Keratinocyte (primary cell): Measurements from ENCODE around the gene RMND5B. TPM values are rescaled to one million over a fixed set of nuclear protein-coding genes. Genes with fewer than 3 reads are reported as not detected.

ENCODE experiments used
- DNase-seq: peaks from one replicate; pipeline ENCODE4 v3.0.0-alpha.2; 2011; ENCODE audit warnings: low read depth, missing footprints, low spot score
- FAIRE-seq: peaks from 2 replicates; lab custom pipeline; 2011; peaks lifted over from hg19 to GRCh38; lab: Jason Lieb, UNC
- H2AFZ ChIP-seq: 2 replicates; pipeline ENCODE4 v1.6.0; 2012; ENCODE audit warnings: low read length, control low read depth, inconsistent platforms; ENCODE audit not compliant: control insufficient read depth
- H3K27ac ChIP-seq: 2 replicates; pipeline ENCODE4 v1.5.1; 2011; ENCODE audit warnings: low read length; ENCODE audit not compliant: control insufficient read depth, insufficient read depth
- H3K27me3 ChIP-seq: 3 replicates; pipeline ENCODE4 v1.6.0; 2011; ENCODE audit warnings: low read length; ENCODE audit not compliant: control insufficient read depth, insufficient read depth; ENCODE audit errors: extremely low read depth
- H3K36me3 ChIP-seq, 2 experiments: 2 replicates in 1 of 2; 3 replicates in 1 of 2; pipeline ENCODE4 v1.5.1; 2011; ENCODE audit warnings: low read length in 2 of 2, mild to moderate bottlenecking in 1 of 2; ENCODE audit not compliant: control insufficient read depth in 2 of 2, insufficient read depth in 2 of 2; ENCODE audit errors: extremely low read depth in 1 of 2
- H3K4me1 ChIP-seq: 3 replicates; pipeline ENCODE4 v1.5.1; 2011; ENCODE audit warnings: low read length; ENCODE audit not compliant: control insufficient read depth, insufficient read depth; ENCODE audit errors: extremely low read depth
- H3K4me2 ChIP-seq: 3 replicates; pipeline ENCODE4 v1.6.0; 2011; ENCODE audit warnings: low read depth, low read length; ENCODE audit not compliant: control insufficient read depth, insufficient read depth; ENCODE audit errors: extremely low read depth
- H3K4me3 ChIP-seq, 3 experiments: fragments of 200-600 bp in 1 of 3; sonication (generic) in 1 of 3; 2 replicates in 2 of 3; 3 replicates in 1 of 3; pipeline ENCODE4 v1.5.1; 2011 to 2016; ENCODE audit warnings: low read length in 3 of 3, mild to moderate bottlenecking in 3 of 3, control low read depth in 2 of 3, inconsistent platforms in 1 of 3, low read depth in 1 of 3, mixed read lengths in 1 of 3, mixed run types in 1 of 3, moderate library complexity in 1 of 3; ENCODE audit not compliant: control insufficient read depth in 2 of 3, insufficient read depth in 2 of 3; ENCODE audit errors: extremely low read depth in 1 of 3
- H3K79me2 ChIP-seq: 2 replicates; pipeline ENCODE4 v1.6.0; 2012; ENCODE audit warnings: low read length; ENCODE audit not compliant: control insufficient read depth, insufficient read depth
- H3K9ac ChIP-seq: 3 replicates; pipeline ENCODE4 v1.6.0; 2011; ENCODE audit warnings: low read length; ENCODE audit not compliant: control insufficient read depth, insufficient read depth; ENCODE audit errors: extremely low read depth
- H3K9me1 ChIP-seq: 3 replicates; pipeline ENCODE4 v1.6.0; 2011; ENCODE audit warnings: low read length; ENCODE audit not compliant: control insufficient read depth, insufficient read depth; ENCODE audit errors: extremely low read depth
- H3K9me3 ChIP-seq: 2 replicates; pipeline ENCODE4 v1.5.1; 2012; ENCODE audit warnings: low read depth, low read length; ENCODE audit not compliant: control insufficient read depth
- H4K20me1 ChIP-seq: 3 replicates; pipeline ENCODE4 v1.6.0; 2011; ENCODE audit warnings: low read length; ENCODE audit not compliant: control insufficient read depth, insufficient read depth; ENCODE audit errors: extremely low read depth
- EZH2 ChIP-seq: IDR thresholded peaks from one replicate; pipeline ENCODE4 v1.6.1; 2012; ENCODE audit warnings: inconsistent platforms, mild to moderate bottlenecking, low read length, moderate library complexity
- dilution Hi-C: fragments of 300-500 bp; cut with MboI; formaldehyde crosslinking; loops from one replicate; pipeline ENCODE4 v1.7.0; 2020; ENCODE audit warnings: low sequenced_read_pairs; ENCODE audit not compliant: extremely low pct_ligation_motif_present
- polyA plus RNA-seq, 5 experiments: library from polyadenylated mRNA; depleted of rRNA in 3 of 5; stranded (reverse) in 3 of 5; stranded (forward) in 1 of 5; unstranded in 1 of 5; fragments of >200 nt; gene quantifications; 1 replicate in 1 of 5; 2 replicates in 3 of 5; 3 replicates in 1 of 5; pipeline versions ENCODE4 v1.2.1 to v1.2.3, GENCODE V29; 2011 to 2012; ENCODE audit warnings: missing spikeins in 2 of 5, low read depth in 1 of 5, low replicate concordance in 1 of 5
- TF ChIP-seq, protein P1 (sequence below), 3 experiments: IDR thresholded peaks in 1 of 3; conservative IDR thresholded peaks in 1 of 3; optimal IDR thresholded peaks in 1 of 3; 2 replicates in 2 of 3; 3 replicates in 1 of 3; pipeline versions ENCODE3 to v1.5.1; 2011; ENCODE audit warnings: low read length in 3 of 3, mild to moderate bottlenecking in 3 of 3, moderate library complexity in 2 of 3, control low read depth in 1 of 3, inconsistent platforms in 1 of 3; ENCODE audit not compliant: insufficient read depth in 2 of 3; ENCODE audit errors: extremely low read depth in 1 of 3

The RMND5B gene
- polyA plus RNA-seq, 1 donor (not counting 4 experiments of a cell fraction or from before 2014, with no cell fraction given) = 15.5 TPM

DNA sequence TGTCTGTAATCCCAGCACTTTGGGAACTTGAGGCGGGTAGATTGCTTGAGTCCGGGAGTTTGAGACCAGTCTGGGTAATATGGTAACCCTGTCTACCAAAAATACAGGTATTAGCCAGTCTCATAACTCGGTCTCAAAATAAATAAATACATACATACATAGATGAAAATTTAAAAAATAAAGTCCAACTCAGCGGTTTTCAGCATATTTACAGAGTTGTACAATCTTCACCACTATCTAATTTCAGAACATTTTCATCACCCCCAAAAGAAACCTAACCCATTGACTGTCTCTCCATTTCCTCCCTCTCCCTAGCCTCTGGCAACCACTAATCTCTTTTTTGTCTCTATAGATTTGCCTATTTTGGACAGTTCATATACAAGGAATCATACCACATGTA, 10.7 kb downstream of the RMND5B start:
- dilution Hi-C loops = no loop called here
- Histone ChIP-seq H3K4me1 (peaks cover 8% of the 10 kb centered on the region), H3K4me3 (no peak overlapping the region), H3K9ac (no peak overlapping the region), H3K36me3 (peaks cover 23 to 31% of the 10 kb centered on the region in 2 experiments), H3K9me3 (no peaks in the 10 kb centered on the region), H3K79me2 (no peaks in the 10 kb centered on the region), H3K27me3 (no peaks in the 10 kb centered on the region), H2AFZ (no peak overlapping the region), H3K9me1 (no peaks in the 10 kb centered on the region), H3K27ac (no peak overlapping the region), H4K20me1 (peaks cover 8% of the 10 kb centered on the region), H3K4me2 (no peak overlapping the region)
- DNase-seq (no peak), FAIRE-seq (no peak)
- no peak for TF ChIP-seq EZH2
- TF ChIP-seq, protein P1, sequence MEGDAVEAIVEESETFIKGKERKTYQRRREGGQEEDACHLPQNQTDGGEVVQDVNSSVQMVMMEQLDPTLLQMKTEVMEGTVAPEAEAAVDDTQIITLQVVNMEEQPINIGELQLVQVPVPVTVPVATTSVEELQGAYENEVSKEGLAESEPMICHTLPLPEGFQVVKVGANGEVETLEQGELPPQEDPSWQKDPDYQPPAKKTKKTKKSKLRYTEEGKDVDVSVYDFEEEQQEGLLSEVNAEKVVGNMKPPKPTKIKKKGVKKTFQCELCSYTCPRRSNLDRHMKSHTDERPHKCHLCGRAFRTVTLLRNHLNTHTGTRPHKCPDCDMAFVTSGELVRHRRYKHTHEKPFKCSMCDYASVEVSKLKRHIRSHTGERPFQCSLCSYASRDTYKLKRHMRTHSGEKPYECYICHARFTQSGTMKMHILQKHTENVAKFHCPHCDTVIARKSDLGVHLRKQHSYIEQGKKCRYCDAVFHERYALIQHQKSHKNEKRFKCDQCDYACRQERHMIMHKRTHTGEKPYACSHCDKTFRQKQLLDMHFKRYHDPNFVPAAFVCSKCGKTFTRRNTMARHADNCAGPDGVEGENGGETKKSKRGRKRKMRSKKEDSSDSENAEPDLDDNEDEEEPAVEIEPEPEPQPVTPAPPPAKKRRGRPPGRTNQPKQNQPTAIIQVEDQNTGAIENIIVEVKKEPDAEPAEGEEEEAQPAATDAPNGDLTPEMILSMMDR (optimal IDR thresholded peaks at IDR 0.05 in 1 of 3, IDR thresholded peaks at IDR 0.05 in 1 of 3, conservative IDR thresholded peaks at IDR 0.05 in 1 of 3; ENCODE audit: extremely low read depth in 1 of 3, insufficient read depth in 2 of 3, low read length in 3 of 3) = no peak

DNA sequence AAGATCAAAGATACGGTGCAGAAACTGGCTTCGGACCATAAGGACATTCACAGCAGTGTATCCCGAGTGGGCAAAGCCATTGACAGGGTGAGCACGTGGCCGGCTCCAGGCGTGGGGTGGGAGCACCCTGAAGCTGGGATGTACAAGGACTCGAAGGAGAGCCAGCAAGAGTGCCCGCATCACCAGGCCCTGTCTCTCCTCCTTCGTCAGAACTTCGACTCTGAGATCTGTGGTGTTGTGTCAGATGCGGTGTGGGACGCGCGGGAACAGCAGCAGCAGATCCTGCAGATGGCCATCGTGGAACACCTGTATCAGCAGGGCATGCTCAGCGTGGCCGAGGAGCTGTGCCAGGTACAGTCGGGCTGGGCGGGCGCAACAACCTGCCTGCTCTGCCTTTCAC, 11.8 kb downstream of the RMND5B start:
- Histone ChIP-seq H3K27me3 (no peaks in the 10 kb centered on the region), H3K4me2 (no peak overlapping the region), H3K27ac (no peak overlapping the region), H3K79me2 (no peaks in the 10 kb centered on the region), H3K4me1 (peaks cover 15% of the 10 kb centered on the region), H4K20me1 (peaks cover 8% of the 10 kb centered on the region), H3K9me1 (no peaks in the 10 kb centered on the region), H3K9ac (no peak overlapping the region), H3K36me3 (peaks cover 26 to 38% of the 10 kb centered on the region in 2 experiments), H2AFZ (no peak overlapping the region), H3K4me3 (no peak overlapping the region), H3K9me3 (no peaks in the 10 kb centered on the region)
- TF ChIP-seq, protein P1 (optimal IDR thresholded peaks at IDR 0.05 in 1 of 3, IDR thresholded peaks at IDR 0.05 in 1 of 3, conservative IDR thresholded peaks at IDR 0.05 in 1 of 3; ENCODE audit: extremely low read depth in 1 of 3, insufficient read depth in 2 of 3, low read length in 3 of 3) = no peak
- TF ChIP-seq EZH2 = no peak
- DNase-seq = no peak
- dilution Hi-C loops = no loop called here
- FAIRE-seq = no peak
